SK-N-SH (cell line): Measurements from ENCODE around the gene TDO2. TPM values are rescaled to one million over a fixed set of nuclear protein-coding genes. Genes with fewer than 3 reads are reported as not detected.

Source experiments
- CTCF ChIA-PET: fragments of 300-600, 350-600 bp; formaldehyde crosslinking; extraction: SDS; loops from one replicate; lab custom pipeline; 2021; lab: Yijun Ruan, JAX
- POLR2A ChIA-PET: fragments of 350-600 bp; sonication (Branson Sonifier 250); formaldehyde crosslinking; extraction: SDS; loops from one replicate; lab custom pipeline; 2020; ENCODE audit warnings: antibody characterized with exemption, inconsistent platforms; lab: Yijun Ruan, JAX
- DNase-seq: peaks from one replicate; pipeline ENCODE4 v3.0.0; 2012
- H2AFZ ChIP-seq: fragments of 200-600 bp; sonication (generic); 2 replicates; pipeline ENCODE4 v1.8.1; 2016; ENCODE audit warnings: antibody characterized with exemption, mild to moderate bottlenecking, low read depth
- H3F3A ChIP-seq: fragments of 200-600 bp; sonication (generic); replicated peaks from 2 replicates; pipeline ENCODE3; 2016; ENCODE audit warnings: antibody characterized with exemption, mild to moderate bottlenecking; ENCODE audit not compliant: insufficient read depth
- H3K27ac ChIP-seq, 2 experiments: fragments of 200-500 bp in 1 of 2; fragments of 200-600 bp in 1 of 2; sonication (Bioruptor generic) in 1 of 2; sonication (generic), shearing (Covaris generic) in 1 of 2; 2 replicates each; pipeline versions ENCODE4 v1.5.1 to v1.6.1; 2014 to 2016; ENCODE audit warnings: low read depth in 2 of 2, inconsistent platforms in 1 of 2, low read length in 1 of 2, mild to moderate bottlenecking in 1 of 2, mixed read lengths in 1 of 2
- H3K27me3 ChIP-seq: fragments of 200-600 bp; sonication (generic), shearing (Covaris generic); 2 replicates; pipeline ENCODE4 v1.6.1; 2016; ENCODE audit warnings: mixed run types; ENCODE audit not compliant: insufficient read depth
- H3K36me3 ChIP-seq, 2 experiments: fragments of 200-500 bp in 1 of 2; fragments of 200-600 bp in 1 of 2; sonication (Bioruptor generic) in 1 of 2; sonication (generic) in 1 of 2; replicated peaks in 1 of 2; 2 replicates each; pipeline versions ENCODE3 to v1.5.1; 2014 to 2016; ENCODE audit warnings: low read length in 1 of 2, mild to moderate bottlenecking in 1 of 2; ENCODE audit not compliant: insufficient read depth in 2 of 2, control insufficient read depth in 1 of 2
- H3K4me1 ChIP-seq, 2 experiments: fragments of 200-500 bp in 1 of 2; fragments of 200-600 bp in 1 of 2; sonication (Bioruptor generic) in 1 of 2; sonication (generic), shearing (Covaris generic) in 1 of 2; 2 replicates each; pipeline versions ENCODE4 v1.5.1 to v1.6.1; 2014 to 2016; ENCODE audit warnings: low read depth in 1 of 2, low read length in 1 of 2, mixed run types in 1 of 2; ENCODE audit not compliant: insufficient read depth in 2 of 2, control insufficient read depth in 1 of 2
- H3K4me2 ChIP-seq: fragments of 200-600 bp; sonication (generic), shearing (Covaris generic); 2 replicates; pipeline ENCODE4 v1.6.1; 2017; ENCODE audit warnings: mixed run types
- H3K4me3 ChIP-seq, 2 experiments: fragments of 200-500 bp in 1 of 2; fragments of 200-600 bp in 1 of 2; sonication (Bioruptor generic) in 1 of 2; sonication (generic), shearing (Covaris generic) in 1 of 2; 2 replicates each; pipeline versions ENCODE4 v1.5.1 to v1.8.1; 2014 to 2016; ENCODE audit warnings: low read depth in 2 of 2, inconsistent platforms in 1 of 2, low read length in 1 of 2, mild to moderate bottlenecking in 1 of 2, mixed read lengths in 1 of 2, moderate library complexity in 1 of 2
- H3K79me2 ChIP-seq: fragments of 200-600 bp; sonication (generic); 2 replicates; pipeline ENCODE4 v1.8.1; 2017; ENCODE audit warnings: mild to moderate bottlenecking; ENCODE audit not compliant: insufficient read depth
- H3K9ac ChIP-seq: fragments of 200-600 bp; sonication (generic); 2 replicates; pipeline ENCODE4 v1.6.1; 2017; ENCODE audit warnings: mixed run types
- H3K9me2 ChIP-seq: fragments of 200-600 bp; sonication (generic); 2 replicates; pipeline ENCODE4 v1.6.1; 2017; ENCODE audit warnings: mixed run types
- H3K9me3 ChIP-seq: fragments of 200-600 bp; sonication (generic); 2 replicates; pipeline ENCODE4 v1.6.1; 2017; ENCODE audit warnings: mixed run types, mild to moderate bottlenecking, moderate library complexity
- H4K20me1 ChIP-seq: fragments of 200-600 bp; sonication (generic); 2 replicates; pipeline ENCODE4 v1.6.1; 2017; ENCODE audit warnings: mild to moderate bottlenecking, mixed run types; ENCODE audit not compliant: insufficient read depth
- CHD2 ChIP-seq: fragments of 150-350 bp; IDR thresholded peaks from 2 replicates; pipeline ENCODE4 v1.6.1; 2018; ENCODE audit warnings: low read length; ENCODE audit not compliant: partially characterized antibody
- ELF1 ChIP-seq: IDR thresholded peaks from 2 replicates; pipeline ENCODE4 v1.4.0; 2012
- EZH2phosphoT487 ChIP-seq: fragments of 200-600 bp; sonication (generic); IDR thresholded peaks from 2 replicates; pipeline ENCODE4 v1.6.1; 2017; ENCODE audit warnings: low read depth, mixed run types, mild to moderate bottlenecking, antibody characterized with exemption, moderate library complexity, borderline replicate concordance
- GATA2 ChIP-seq: sonication (generic); formaldehyde crosslinking; IDR thresholded peaks from 2 replicates; pipeline ENCODE4 v1.5.0; 2020; ENCODE audit warnings: mild to moderate bottlenecking, missing genetic modification reagents
- JUND ChIP-seq: IDR thresholded peaks from 2 replicates; pipeline ENCODE4 v1.4.0; 2012
- MEF2A ChIP-seq: IDR thresholded peaks from 2 replicates; pipeline ENCODE4 v1.4.0; 2012; ENCODE audit warnings: low read depth, borderline replicate concordance
- NFIC ChIP-seq: IDR thresholded peaks from 2 replicates; pipeline ENCODE4 v1.4.0; 2012; ENCODE audit warnings: borderline replicate concordance
- POLR2AphosphoS5 ChIP-seq: IDR thresholded peaks from 2 replicates; pipeline ENCODE4 v1.6.1; 2012; ENCODE audit warnings: low read depth, low read length
- RCOR1 ChIP-seq: fragments of 150-350 bp; IDR thresholded peaks from 2 replicates; pipeline ENCODE4 v1.6.1; 2017; ENCODE audit warnings: antibody characterized with exemption, low read length
- RFX5 ChIP-seq: IDR thresholded peaks from 2 replicates; pipeline ENCODE4 v1.6.1; 2012; ENCODE audit warnings: mild to moderate bottlenecking, improper control_type of control experiment, low read length
- RXRA ChIP-seq: IDR thresholded peaks from 2 replicates; pipeline ENCODE4 v1.4.0; 2012; ENCODE audit warnings: low read depth, mild to moderate bottlenecking, borderline replicate concordance
- SIN3A ChIP-seq: IDR thresholded peaks from 2 replicates; pipeline ENCODE4 v1.6.1; 2012; ENCODE audit warnings: low read depth, mild to moderate bottlenecking, low read length, moderate library complexity, borderline replicate concordance
- TAF1 ChIP-seq: IDR thresholded peaks from 2 replicates; pipeline ENCODE4 v1.6.1; 2012; ENCODE audit warnings: low read depth, mild to moderate bottlenecking, low read length, moderate library complexity, borderline replicate concordance
- TCF12 ChIP-seq: IDR thresholded peaks from 2 replicates; pipeline ENCODE4 v1.4.0; 2012
- TEAD4 ChIP-seq: IDR thresholded peaks from 2 replicates; pipeline ENCODE4 v1.4.0; 2012; ENCODE audit warnings: mild to moderate bottlenecking, borderline replicate concordance; ENCODE audit not compliant: insufficient read depth
- YY1 ChIP-seq: IDR thresholded peaks from 2 replicates; pipeline ENCODE4 v1.4.0; 2012; ENCODE audit warnings: low read depth, mild to moderate bottlenecking
- WGBS: methylation state at CpG from one replicate; pipeline ENCODE4 v1.1.6; 2017; ENCODE audit warnings: low lambda C conversion rate; 5-methylcytosine and 5-hydroxymethylcytosine counted together
- polyA plus RNA-seq, 3 experiments: library from polyadenylated mRNA; depleted of rRNA; stranded (reverse); fragments of >200 nt; gene quantifications; 2 replicates each; pipeline ENCODE4 v1.2.3, GENCODE V29; 2012
- TF ChIP-seq, protein P1 (sequence below): fragments of 200-600 bp; sonication (generic); IDR thresholded peaks from 2 replicates; pipeline ENCODE4 v1.6.1; 2017; ENCODE audit warnings: antibody characterized with exemption, mild to moderate bottlenecking, moderate library complexity
- TF ChIP-seq, protein P2 (sequence below): IDR thresholded peaks from 2 replicates; pipeline ENCODE4 v1.4.0; 2012; ENCODE audit warnings: low read depth
- TF ChIP-seq, protein P3 (sequence below): IDR thresholded peaks from 2 replicates; pipeline ENCODE4 v1.4.0; 2012; ENCODE audit warnings: low read depth, borderline replicate concordance
- TF ChIP-seq, protein P4 (sequence below): IDR thresholded peaks from 2 replicates; pipeline ENCODE4 v1.6.1; 2012; ENCODE audit warnings: mild to moderate bottlenecking, low read depth, low read length, moderate library complexity

TDO2 gene
- polyA plus RNA-seq, 1 of the 3 experiments (the other 2 are of a cell fraction), result not detected

DNA sequence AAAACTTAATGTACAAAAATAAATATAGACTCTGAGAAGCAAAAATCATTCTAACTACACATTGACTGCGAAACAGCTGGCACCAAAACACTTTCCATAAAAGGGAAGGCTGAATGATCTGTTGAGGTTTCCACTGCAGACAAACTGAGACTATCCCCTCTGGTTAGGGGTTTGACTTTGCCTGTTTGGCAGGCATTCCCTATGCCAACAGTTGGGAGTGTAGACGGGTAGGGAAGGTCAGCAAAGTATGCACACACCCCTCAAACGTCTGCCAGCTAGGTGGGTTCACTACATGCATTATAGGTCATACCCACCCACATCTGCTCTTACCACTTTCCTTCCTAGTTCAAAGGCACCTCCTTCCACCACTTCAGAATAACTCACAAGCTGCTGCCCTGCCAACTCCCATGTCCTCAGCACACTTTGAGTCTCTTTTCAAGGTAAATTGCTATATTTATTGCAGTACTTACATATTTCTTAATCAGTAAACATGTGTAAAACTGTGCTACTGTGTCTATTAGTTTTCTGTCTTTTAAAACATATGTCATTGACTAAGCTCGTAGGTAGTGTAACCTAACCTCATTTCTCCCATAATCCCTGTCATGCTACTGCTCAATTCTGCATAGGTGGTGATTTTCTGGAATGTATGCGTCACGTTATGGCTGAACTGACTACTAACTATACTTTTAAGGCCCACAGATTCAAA is 37.7 kb downstream of the TDO2 start:
- ChIA-PET POLR2A (no interaction called here), CTCF (no interaction called here)
- no peak overlapping the region for H2AFZ ChIP-seq

More for the DNA sequence above, 37.7 kb downstream of the TDO2 start:
- H3K27ac ChIP-seq, result no peak overlapping the region
- no peak overlapping the region for H3K9ac ChIP-seq
- H3K27me3 ChIP-seq, result no peaks in the 10 kb centered on the region
- no peaks in the 10 kb centered on the region for H3F3A ChIP-seq
- no peaks in the 10 kb centered on the region for H3K9me3 ChIP-seq
- TF ChIP-seq MEF2A (no peak), JUND (no peak), RCOR1 (no peak), POLR2AphosphoS5 (no peak), GATA2 (CRISPR knock-in tag) (no peak), RFX5 (no peak), TCF12 (no peak), ELF1 (no peak), CHD2 (no peak), EZH2phosphoT487 (no peak), YY1 (no peak), SIN3A (no peak), RXRA (no peak), TAF1 (no peak), NFIC (no peak), TEAD4 (no peak)
- TF ChIP-seq, protein P1, sequence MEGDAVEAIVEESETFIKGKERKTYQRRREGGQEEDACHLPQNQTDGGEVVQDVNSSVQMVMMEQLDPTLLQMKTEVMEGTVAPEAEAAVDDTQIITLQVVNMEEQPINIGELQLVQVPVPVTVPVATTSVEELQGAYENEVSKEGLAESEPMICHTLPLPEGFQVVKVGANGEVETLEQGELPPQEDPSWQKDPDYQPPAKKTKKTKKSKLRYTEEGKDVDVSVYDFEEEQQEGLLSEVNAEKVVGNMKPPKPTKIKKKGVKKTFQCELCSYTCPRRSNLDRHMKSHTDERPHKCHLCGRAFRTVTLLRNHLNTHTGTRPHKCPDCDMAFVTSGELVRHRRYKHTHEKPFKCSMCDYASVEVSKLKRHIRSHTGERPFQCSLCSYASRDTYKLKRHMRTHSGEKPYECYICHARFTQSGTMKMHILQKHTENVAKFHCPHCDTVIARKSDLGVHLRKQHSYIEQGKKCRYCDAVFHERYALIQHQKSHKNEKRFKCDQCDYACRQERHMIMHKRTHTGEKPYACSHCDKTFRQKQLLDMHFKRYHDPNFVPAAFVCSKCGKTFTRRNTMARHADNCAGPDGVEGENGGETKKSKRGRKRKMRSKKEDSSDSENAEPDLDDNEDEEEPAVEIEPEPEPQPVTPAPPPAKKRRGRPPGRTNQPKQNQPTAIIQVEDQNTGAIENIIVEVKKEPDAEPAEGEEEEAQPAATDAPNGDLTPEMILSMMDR, result no peak
- TF ChIP-seq, protein P2, sequence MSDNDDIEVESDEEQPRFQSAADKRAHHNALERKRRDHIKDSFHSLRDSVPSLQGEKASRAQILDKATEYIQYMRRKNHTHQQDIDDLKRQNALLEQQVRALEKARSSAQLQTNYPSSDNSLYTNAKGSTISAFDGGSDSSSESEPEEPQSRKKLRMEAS, result no peak
- TF ChIP-seq, protein P3, sequence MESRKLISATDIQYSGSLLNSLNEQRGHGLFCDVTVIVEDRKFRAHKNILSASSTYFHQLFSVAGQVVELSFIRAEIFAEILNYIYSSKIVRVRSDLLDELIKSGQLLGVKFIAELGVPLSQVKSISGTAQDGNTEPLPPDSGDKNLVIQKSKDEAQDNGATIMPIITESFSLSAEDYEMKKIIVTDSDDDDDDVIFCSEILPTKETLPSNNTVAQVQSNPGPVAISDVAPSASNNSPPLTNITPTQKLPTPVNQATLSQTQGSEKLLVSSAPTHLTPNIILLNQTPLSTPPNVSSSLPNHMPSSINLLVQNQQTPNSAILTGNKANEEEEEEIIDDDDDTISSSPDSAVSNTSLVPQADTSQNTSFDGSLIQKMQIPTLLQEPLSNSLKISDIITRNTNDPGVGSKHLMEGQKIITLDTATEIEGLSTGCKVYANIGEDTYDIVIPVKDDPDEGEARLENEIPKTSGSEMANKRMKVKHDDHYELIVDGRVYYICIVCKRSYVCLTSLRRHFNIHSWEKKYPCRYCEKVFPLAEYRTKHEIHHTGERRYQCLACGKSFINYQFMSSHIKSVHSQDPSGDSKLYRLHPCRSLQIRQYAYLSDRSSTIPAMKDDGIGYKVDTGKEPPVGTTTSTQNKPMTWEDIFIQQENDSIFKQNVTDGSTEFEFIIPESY, result no peak
- TF ChIP-seq, protein P4, sequence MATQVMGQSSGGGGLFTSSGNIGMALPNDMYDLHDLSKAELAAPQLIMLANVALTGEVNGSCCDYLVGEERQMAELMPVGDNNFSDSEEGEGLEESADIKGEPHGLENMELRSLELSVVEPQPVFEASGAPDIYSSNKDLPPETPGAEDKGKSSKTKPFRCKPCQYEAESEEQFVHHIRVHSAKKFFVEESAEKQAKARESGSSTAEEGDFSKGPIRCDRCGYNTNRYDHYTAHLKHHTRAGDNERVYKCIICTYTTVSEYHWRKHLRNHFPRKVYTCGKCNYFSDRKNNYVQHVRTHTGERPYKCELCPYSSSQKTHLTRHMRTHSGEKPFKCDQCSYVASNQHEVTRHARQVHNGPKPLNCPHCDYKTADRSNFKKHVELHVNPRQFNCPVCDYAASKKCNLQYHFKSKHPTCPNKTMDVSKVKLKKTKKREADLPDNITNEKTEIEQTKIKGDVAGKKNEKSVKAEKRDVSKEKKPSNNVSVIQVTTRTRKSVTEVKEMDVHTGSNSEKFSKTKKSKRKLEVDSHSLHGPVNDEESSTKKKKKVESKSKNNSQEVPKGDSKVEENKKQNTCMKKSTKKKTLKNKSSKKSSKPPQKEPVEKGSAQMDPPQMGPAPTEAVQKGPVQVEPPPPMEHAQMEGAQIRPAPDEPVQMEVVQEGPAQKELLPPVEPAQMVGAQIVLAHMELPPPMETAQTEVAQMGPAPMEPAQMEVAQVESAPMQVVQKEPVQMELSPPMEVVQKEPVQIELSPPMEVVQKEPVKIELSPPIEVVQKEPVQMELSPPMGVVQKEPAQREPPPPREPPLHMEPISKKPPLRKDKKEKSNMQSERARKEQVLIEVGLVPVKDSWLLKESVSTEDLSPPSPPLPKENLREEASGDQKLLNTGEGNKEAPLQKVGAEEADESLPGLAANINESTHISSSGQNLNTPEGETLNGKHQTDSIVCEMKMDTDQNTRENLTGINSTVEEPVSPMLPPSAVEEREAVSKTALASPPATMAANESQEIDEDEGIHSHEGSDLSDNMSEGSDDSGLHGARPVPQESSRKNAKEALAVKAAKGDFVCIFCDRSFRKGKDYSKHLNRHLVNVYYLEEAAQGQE, result no peak
- H3K4me1 ChIP-seq, result no peaks in the 10 kb centered on the region; a peak in 1 of 4 replicates
- no peaks in the 10 kb centered on the region for H4K20me1 ChIP-seq
- no peaks in the 10 kb centered on the region for H3K79me2 ChIP-seq
- no peak for DNase-seq
- no peaks in the 10 kb centered on the region for H3K36me3 ChIP-seq
- H3K4me3 ChIP-seq, result no peak overlapping the region
- WGBS, result 56% methylated on average over 6 of the region's 6 CpGs
- no peak overlapping the region for H3K4me2 ChIP-seq
- H3K9me2 ChIP-seq, result no peaks in the 10 kb centered on the region
